ENCODE data around the gene BET1L.
"Not testable (repeated sequence)": the region's sequence is repeated elsewhere in the genome, so short reads cannot be mapped to it uniquely, and the experiment has no call there.

BET1L gene

DNA sequence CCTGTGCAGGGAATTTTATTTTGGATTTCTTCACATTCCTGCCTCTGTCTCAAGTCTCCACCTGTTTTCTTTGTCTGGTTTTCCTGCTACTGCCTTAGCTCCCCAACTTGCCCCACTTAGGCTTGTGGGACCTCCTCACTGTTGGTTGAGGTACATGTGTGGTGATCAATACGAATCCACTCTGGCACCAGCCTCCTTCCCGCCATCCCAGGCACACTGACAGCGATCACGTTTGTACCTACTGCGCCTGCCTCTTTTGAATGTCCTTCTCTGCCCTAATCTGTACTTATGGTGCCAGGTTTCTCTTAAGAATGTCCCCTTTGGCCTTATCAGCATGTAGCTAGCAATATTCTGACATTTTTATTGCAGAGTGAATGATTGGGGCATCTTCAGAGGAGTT is 16.7 kb downstream of the BET1L start:
- H3K27ac ChIP-seq (ENCODE audit: insufficient read depth in 1 of 2, low read depth in 1 of 2, low read length in 2 of 2, poor library complexity in 1 of 2, severe bottlenecking in 2 of 2); H3K4me1 ChIP-seq (ENCODE audit: control extremely low read depth in 1 of 4, control insufficient read depth in 4 of 4, insufficient read depth in 4 of 4, low read length in 3 of 4); H3K36me3 ChIP-seq (ENCODE audit: control insufficient read depth in 4 of 4, insufficient read depth in 4 of 4, low read length in 3 of 4); H3K27me3 ChIP-seq (replicated peaks in 2 of 5; ENCODE audit: control insufficient read depth in 4 of 5, insufficient read depth in 5 of 5, low read length in 4 of 5); DNase-seq; H3K4me3 ChIP-seq (ENCODE audit: control insufficient read depth in 1 of 7, extremely low read depth in 1 of 7, insufficient read depth in 4 of 7, low read depth in 2 of 7, low read length in 6 of 7); POLR2A ChIA-PET; CTCF ChIA-PET; H3K9me3 ChIP-seq (ENCODE audit: control extremely low read depth in 1 of 5, control insufficient read depth in 4 of 5, insufficient read depth in 2 of 5, low read depth in 1 of 5, low read length in 4 of 5): not testable (repeated sequence)
- no CpG with 5 or more reads among the region's 5 CpGs for WGBS (ENCODE audit: insufficient coverage)

DNA sequence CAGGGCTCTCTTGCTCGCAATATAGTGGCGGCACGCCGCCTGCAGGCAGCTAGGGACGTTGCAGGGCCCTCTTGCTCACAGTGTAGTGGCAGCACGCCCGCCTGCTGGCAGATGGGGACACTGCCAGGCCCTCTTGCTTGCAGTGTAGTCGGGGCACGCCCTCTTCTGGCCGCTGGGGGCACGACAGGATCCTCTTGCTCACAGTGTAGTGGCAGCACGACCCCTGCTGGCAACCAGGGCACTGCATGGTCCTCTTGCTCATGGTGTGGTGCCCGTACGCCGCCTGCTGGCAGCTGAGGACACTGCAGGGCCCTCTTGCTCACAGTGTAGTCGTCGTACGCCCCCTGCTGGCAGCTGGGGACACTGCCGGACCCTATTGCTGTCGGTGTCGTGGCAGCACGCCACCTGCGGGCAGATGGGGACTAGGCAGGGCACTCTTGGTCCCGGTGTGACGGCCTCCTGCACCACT is 17.3 kb downstream of the BET1L start:
- H3K36me3 ChIP-seq (ENCODE audit: control insufficient read depth in 4 of 4, insufficient read depth in 4 of 4, low read length in 3 of 4); CTCF ChIA-PET; H3K27ac ChIP-seq (ENCODE audit: insufficient read depth in 1 of 2, low read depth in 1 of 2, low read length in 2 of 2, poor library complexity in 1 of 2, severe bottlenecking in 2 of 2); H3K4me3 ChIP-seq (ENCODE audit: control insufficient read depth in 1 of 7, extremely low read depth in 1 of 7, insufficient read depth in 4 of 7, low read depth in 2 of 7, low read length in 6 of 7); H3K27me3 ChIP-seq (replicated peaks in 2 of 5; ENCODE audit: control insufficient read depth in 4 of 5, insufficient read depth in 5 of 5, low read length in 4 of 5); DNase-seq; H3K4me1 ChIP-seq (ENCODE audit: control extremely low read depth in 1 of 4, control insufficient read depth in 4 of 4, insufficient read depth in 4 of 4, low read length in 3 of 4); POLR2A ChIA-PET; H3K9me3 ChIP-seq (ENCODE audit: control extremely low read depth in 1 of 5, control insufficient read depth in 4 of 5, insufficient read depth in 2 of 5, low read depth in 1 of 5, low read length in 4 of 5): not testable (repeated sequence)
- WGBS (ENCODE audit: insufficient coverage), result 67% methylated on average over 6 of the region's 25 CpGs

DNA sequence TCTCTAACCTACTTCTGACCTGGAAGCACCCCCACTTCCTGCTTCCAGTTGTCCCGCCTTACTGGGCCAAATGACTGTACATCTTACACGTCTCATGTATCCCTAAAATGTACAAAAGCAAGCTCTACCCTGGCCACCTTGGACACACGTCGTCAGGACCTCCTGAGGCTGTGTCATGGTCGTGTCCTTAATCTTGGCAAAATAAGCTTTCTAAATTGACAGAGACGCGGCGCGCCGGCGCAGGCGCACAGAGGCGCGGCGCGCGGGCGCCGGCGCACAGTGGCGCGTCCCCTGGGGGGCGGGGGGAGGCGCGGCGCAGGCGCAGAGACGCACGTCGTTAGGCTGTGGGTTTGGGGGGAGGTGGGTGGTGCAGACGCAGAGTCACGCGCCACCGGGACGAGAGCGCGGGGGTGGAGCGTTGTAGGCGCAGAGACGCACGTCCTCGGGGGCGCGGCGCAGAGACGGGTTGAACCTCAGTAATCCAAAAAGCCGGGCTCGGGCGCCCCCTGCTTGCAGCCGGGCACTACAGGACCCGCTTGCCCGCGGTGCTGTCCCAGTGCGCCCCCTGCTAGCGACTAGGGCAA is 17.9 kb downstream of the BET1L start:
- H3K27me3 ChIP-seq (replicated peaks in 2 of 5; ENCODE audit: control insufficient read depth in 4 of 5, insufficient read depth in 5 of 5, low read length in 4 of 5); H3K9me3 ChIP-seq (ENCODE audit: control extremely low read depth in 1 of 5, control insufficient read depth in 4 of 5, insufficient read depth in 2 of 5, low read depth in 1 of 5, low read length in 4 of 5); H3K36me3 ChIP-seq (ENCODE audit: control insufficient read depth in 4 of 4, insufficient read depth in 4 of 4, low read length in 3 of 4); POLR2A ChIA-PET; CTCF ChIA-PET; H3K4me3 ChIP-seq (ENCODE audit: control insufficient read depth in 1 of 7, extremely low read depth in 1 of 7, insufficient read depth in 4 of 7, low read depth in 2 of 7, low read length in 6 of 7); DNase-seq; H3K4me1 ChIP-seq (ENCODE audit: control extremely low read depth in 1 of 4, control insufficient read depth in 4 of 4, insufficient read depth in 4 of 4, low read length in 3 of 4); H3K27ac ChIP-seq (ENCODE audit: insufficient read depth in 1 of 2, low read depth in 1 of 2, low read length in 2 of 2, poor library complexity in 1 of 2, severe bottlenecking in 2 of 2): not testable (repeated sequence)
- no CpG with 5 or more reads among the region's 55 CpGs for WGBS (ENCODE audit: insufficient coverage)

DNA sequence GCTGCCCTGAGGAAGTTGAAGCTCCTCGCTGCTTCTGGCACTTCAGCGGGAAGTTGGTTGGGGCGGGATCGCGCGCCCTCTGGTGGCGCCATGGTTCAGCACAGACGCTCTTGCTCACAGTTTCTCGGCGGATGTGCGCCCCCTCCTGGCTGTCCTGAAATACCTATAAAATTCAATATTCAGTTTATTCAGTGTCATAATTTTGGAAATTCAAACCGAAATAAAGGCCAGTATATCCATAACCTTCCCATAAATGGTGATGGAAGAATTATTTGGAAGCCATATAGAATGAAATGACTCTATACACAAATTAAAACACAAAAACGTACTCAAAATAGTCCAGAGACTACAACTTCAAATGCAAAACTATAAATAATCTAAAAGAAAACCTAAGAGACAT is 27.0 kb downstream of the BET1L start:
- H3K4me3 ChIP-seq (ENCODE audit: control insufficient read depth in 1 of 7, extremely low read depth in 1 of 7, insufficient read depth in 4 of 7, low read depth in 2 of 7, low read length in 6 of 7); CTCF ChIA-PET; DNase-seq; H3K36me3 ChIP-seq (ENCODE audit: control insufficient read depth in 4 of 4, insufficient read depth in 4 of 4, low read length in 3 of 4); POLR2A ChIA-PET; H3K27ac ChIP-seq (ENCODE audit: insufficient read depth in 1 of 2, low read depth in 1 of 2, low read length in 2 of 2, poor library complexity in 1 of 2, severe bottlenecking in 2 of 2); H3K9me3 ChIP-seq (ENCODE audit: control extremely low read depth in 1 of 5, control insufficient read depth in 4 of 5, insufficient read depth in 2 of 5, low read depth in 1 of 5, low read length in 4 of 5); H3K27me3 ChIP-seq (replicated peaks in 2 of 5; ENCODE audit: control insufficient read depth in 4 of 5, insufficient read depth in 5 of 5, low read length in 4 of 5); H3K4me1 ChIP-seq (ENCODE audit: control extremely low read depth in 1 of 4, control insufficient read depth in 4 of 4, insufficient read depth in 4 of 4, low read length in 3 of 4): not testable (repeated sequence)
- no CpG with 5 or more reads among the region's 13 CpGs for WGBS (ENCODE audit: insufficient coverage)

All from common myeloid progenitor, CD34-positive (primary cell).